GM19023 (cell line): Measurements from ENCODE around the gene MYADML2.
"Not testable (repeated sequence)": the region's sequence is repeated elsewhere in the genome, so short reads cannot be mapped to it uniquely, and the experiment has no call there.

Source experiments
- ATAC-seq: cut with Tn5 transposase; IDR thresholded peaks from one replicate; pipeline ENCODE4 v1.9.1; 2021; ENCODE audit warnings: mild to moderate bottlenecking, moderate library complexity; ENCODE audit not compliant: unreplicated experiment

MYADML2 gene

DNA sequence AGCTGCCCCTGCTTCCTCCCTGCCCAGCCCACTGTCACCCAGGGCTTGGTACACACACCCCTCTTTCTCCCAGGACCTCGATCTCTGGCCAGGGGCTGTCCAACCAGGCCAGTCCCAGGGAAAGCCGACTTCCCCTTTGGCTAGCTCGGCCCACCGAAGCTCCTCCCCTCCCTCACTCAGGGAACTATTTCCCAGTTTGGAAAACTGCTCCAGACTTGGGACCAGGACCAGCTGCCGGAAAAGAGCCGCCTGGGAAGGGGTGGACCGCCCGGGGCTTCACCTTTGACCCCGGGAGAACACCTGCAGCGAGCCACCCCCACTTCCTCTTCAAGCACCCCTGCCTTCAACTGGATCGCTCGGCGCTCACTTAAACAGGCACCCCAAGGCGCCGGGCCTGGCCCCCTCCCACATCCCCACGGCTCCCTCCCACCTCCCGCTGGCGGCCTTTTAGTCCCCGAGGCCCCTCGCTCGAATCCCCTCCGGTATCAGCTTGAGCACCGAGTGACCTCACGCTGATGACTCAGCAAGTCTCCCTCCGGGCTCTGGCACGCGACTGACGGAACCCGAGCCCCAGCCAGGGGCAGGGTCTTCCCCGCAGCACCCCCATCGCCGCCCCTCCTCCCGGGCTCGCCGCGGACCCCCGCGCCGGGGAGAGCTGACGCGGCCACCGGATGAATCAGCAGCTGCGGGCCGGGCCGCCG, 20.4 kb downstream of the MYADML2 start:
- peak; percentile 32 for ATAC-seq

DNA sequence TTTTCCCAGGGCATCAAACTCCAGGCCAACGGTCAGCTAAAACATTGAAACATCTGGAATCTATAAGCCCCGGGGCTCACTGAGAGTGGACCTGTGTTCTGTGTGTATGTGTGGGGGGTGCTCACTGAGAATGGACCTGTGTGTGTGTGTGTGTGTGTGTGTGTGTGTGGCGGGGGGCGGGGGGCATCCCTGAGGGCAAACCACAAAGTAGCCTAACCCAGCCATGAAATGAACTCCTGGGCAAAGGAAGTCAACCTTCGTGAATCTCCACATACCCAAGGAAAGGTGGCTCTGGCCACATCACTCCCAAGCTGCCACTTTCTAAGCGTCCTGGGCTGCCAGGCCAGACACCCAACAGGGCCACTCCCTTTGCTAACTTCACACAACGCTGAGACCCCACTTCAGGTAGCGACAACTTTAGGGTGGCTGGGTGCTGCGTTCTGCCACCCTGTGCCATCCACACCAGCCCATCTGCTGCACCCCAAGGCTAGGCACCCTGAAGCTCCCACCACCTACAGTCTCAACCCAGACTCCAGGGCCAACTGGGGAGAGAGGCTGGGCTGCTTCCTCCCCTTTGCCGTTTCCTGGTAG, 21.1 kb downstream of the MYADML2 start:
- no peak for ATAC-seq

DNA sequence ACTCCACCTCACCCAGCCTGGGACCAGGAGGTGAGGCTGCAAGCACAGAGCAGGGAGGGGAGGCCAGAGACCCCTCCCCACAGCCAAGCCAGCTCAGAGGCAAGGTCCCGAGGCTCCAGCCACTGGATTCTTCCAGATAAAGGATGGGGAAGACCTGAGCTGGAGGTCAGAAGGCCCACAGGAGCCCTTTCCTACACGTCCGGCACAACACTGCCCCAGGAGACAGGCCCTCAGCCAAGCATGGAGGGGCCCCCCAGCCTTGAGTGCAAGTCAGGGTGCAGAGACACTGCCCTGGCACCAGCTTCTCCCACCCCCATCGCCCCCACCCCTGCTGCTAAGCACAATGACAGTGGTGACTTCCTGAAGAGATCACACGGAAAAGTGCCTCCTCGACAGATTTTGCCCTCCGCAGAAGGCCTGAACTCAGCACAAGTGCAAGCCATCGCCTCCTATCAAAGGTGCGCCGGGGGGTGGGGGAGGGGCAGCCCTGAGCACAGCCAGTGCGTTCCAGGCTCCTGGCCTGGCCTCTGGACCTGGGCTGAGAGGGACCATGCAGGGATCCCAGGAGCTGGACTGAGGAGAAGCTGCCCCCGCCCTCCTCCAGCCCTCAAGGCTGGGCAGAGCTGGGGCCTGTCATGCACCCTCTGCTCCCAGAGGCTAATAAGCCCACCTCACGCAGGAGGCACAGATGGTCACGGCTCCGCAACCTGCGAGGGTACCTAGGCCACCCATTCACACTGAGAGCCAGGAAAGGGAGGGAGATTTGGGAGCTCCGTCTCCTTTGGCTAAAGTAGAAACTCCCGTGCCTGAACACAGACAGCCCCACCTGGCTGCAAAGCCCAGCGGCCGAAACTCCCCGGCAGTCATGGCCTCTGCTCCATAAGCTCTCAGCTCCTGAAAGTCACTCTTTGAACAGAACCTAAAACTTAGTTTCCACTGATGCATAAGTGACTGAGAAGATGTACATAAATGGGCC, 22.2 kb downstream of the MYADML2 start:
- ATAC-seq, result no peak

DNA sequence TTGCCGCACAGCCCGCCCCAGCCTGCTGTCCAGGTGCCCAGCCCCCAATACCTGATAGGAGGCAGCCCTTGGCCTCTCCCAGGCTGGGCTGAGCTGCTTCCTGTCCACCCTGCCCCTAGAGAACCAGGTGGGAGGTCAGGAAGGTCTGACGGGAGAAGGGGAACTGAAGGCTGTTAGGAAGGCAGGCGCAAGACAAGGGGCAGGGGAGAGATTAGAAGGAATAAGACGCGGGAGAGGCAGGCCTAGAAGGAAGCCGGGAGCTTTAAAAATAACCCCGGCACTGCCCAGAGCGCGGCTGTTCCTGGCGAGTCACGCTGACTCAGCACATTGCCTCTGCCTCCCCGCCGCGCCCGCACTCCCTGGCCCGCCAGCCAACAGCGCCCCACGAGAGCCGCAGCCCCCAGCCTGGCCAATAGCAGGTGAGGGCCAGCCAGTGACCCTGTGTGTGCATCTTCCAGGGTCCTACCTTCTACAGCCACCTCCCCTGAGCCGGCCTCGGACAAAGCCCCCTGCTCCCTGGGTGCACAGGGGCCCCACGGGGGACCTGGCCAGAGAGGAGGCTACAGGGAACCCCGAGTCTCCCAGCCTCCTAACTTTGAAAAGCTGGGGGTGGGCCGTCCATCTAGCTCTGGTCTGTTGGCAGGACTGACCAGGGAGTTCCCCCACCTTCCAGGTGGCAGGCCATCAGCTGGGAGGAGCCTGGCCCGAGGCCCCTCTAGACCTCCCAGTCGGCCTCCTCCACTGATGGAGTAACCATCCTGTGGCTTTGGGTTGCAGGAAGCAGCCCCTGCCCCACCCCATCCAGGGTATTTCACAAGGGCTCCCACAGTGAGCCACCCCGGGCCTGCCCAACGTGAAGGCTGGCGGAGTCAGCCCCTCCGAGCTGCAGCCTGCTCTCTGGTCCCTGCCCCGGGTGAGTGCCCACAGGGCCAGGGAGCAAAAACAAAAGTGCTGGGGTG, 23.5 kb downstream of the MYADML2 start:
- ATAC-seq, result no peak

DNA sequence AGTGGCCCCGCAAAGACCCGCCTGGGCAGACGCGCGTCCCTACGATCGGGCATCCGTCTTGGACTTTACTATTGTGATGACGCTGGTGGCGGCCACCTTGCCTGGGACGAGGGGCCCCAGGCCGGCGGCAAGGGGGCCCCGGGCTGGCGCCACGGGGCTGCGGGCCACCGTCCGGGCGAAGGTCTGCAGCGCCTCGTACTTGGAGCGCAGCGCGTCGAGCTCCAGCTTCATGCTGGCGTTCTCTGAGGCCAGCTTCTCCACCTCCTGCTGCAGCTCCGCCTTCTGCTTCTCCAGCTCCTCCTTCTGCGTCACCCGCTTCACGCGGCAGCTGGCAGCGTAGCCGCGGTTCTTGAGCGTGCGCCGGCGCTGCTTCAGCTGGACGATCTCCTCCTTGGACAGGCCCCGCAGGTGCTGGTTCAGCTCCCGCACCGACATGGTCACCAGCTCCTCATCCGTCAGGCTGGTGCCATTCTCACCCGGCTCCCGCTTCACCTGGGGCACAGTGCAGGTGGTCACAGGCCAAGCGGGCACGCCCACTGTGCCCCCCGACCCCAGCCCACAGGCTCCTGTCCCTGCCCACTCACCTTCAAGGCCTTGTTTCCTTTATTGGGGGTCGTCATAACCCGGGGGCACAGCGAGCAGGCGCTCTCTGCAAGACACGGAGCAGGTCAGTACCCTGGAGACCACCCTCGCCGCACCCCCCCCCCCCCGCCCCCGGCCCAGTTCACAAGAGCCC, 24.3 kb downstream of the MYADML2 start:
- ATAC-seq, result no peak

DNA sequence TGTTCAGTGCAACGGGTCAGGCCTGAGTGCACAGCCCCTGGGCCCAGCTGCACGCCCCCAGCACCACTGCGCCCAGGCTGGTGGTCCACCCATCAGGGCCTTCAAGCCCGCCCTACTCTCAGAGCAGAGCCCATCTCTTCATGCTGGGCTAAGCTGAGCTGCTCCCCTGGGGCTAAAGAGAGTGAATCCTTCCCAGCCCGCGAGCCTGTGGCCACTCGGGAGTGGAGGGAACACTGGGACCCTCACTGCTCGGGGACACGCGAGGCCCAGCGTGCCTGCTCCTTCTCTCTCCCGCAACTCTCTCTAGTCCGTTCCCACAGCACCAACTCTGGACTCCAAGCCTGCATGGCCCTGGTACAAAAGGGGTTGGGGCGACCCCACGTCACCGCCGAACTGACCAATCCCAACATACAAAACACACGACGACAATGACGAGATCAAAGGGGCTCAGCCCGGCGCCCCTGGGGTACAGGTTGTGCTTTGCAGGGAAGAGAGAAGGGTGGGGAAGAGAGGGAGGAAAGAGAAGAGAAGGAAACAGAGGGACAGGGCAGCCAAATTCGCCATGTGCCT, 25.0 kb downstream of the MYADML2 start:
- ATAC-seq, result no peak

DNA sequence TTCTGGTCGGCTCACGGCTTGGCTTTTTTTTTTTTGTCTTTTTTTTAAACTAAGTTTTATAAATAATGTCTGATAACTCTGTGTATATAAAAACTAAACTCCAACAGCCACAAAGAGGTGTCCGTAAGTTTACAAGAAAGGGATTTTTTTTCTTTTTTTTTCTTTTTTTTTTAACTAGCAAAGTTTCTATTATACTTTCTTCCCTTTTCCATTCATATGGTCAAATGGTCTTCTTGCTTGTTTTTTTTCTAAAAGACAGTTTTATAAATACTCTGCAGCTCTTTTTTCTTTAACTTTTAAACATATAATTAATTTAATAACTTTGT, 25.5 kb downstream of the MYADML2 start:
- no peak for ATAC-seq

DNA sequence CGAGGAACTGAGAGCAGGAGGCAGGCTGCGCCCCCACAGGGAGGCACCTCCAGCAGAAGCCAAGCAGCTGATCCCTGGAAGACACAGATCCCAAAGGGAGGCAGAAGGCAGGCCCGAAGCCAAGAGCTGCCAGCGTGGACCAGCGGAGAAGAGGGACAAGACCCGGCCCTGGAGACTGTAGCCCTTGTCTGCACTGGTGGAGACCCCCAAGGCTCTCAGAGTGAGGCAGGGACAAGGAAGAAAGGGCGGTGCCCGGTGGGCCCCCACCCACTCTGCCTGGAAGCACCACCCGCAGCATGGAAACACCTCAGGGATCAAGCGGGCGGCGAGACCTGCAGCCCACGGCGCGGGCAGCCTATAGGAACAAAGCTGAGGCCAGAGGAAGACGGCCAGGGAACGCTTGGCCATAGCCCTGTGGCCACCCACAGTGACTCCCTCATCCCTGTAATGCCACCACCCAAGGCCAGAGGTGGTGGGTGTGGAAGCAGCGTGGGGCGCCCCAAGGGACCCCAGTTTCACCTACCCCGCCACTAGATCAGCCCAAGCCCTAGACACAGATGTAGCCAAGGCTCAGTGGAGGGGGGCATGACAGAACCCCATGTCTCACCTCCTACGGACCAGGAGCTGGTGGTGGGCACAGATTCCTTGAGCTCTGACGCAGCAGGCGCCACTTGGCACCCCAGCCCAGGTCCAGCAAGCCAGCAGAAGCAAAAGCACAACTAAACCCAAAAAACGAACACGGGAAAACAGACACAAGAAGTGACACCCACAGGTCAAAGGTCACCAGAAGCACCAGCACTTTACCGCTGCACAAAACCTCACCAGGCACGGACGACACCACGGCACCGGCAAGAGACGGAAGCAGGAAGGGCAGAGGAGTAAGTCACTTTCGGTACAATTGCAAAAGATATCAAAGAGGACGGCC, 26.2 kb downstream of the MYADML2 start:
- ATAC-seq, result no peak

DNA sequence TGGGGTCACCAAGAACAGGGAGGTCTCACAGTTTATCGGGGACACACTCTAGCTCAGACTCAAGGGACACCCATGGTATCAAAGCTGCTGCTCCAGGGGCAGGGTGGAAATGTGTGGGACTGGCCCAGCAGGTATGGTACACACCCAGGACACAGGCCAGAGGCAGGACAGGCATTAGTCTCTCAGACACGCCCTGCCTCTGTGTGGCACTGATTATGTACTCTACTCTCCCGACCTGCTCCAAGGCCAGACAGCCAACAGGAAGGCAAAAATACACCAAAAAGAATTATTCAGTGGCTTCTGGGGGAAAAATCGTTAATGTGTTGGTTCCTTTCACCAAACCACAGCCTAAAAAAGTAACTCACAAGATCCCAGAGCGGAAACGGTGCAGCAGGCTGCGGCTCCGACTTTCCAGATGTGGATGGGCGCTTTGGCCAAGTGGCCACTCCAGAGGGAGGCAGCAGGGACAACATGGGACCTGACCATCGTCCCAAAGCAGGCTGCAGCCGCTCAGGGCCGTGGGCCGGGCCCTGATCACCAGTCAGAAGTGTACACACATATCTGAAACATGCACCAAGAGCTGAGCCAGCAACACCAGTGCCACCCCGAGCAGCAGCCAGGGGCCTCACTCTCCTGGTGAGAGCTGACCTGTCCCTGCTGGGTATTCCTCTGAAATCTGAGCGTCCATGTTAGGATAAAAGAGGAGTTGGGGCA, 28.0 kb downstream of the MYADML2 start:
- ATAC-seq, result no peak

DNA sequence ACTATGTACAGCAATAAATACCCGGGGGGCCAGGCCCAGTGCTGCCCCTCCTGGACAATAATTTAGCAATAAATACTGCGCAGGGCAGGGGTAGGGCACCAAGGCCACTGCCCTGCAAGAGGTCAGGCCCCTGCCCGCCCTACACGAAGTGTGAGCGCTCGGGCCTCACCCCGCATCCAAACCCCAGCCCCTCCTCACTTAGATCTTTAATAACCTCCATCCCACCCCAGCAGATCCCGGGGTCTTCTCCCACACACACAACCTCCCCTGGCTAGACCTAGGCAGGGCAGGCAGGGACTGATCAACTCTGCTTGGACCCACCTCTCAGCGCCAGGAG, 28.7 kb downstream of the MYADML2 start:
- ATAC-seq, result not testable (repeated sequence)

DNA sequence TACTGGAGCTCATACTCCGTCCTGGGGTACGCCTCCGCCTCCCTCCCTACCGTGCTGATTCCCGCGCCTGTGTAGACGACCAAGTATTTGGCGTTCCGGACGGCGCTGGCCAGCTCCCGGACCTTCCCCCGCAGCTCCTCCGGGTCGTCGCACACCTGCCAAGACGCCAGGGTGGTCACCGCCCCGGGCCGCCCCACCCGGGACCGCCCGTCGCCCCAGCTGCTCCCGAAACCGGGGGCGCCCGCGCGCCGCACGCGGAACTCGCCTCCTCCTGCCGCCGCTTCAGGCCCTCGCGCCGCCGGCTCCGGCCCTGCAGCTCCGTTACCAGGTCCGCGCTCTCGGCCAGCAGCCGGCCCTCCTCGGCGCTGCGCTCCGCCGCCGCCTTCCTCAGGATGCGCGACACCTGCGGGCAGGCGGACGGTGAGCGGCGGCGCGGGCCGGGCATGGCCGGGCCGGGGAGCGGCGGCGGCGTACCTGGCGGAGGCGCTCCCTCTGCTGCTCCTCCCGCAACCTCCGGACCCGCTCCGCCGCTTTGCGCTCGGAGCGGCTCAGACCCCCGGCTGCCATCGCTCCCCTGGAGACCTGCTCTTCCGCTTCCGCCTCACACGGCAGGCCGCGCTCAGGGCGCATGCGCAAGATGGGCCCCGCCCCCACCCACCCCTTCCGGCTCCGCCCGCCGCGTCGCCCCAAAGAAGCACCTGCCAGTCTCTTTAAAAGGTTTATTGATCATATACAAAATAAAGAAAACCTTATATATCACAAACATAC, 29.3 kb downstream of the MYADML2 start, which contains the start of gene SIRT7:
SIRT7 (minus strand) TSS at position 612 of the 768 bp plus-strand sequence; CDS start at position 567, 45 bp downstream.
- ATAC-seq, result no peak

DNA sequence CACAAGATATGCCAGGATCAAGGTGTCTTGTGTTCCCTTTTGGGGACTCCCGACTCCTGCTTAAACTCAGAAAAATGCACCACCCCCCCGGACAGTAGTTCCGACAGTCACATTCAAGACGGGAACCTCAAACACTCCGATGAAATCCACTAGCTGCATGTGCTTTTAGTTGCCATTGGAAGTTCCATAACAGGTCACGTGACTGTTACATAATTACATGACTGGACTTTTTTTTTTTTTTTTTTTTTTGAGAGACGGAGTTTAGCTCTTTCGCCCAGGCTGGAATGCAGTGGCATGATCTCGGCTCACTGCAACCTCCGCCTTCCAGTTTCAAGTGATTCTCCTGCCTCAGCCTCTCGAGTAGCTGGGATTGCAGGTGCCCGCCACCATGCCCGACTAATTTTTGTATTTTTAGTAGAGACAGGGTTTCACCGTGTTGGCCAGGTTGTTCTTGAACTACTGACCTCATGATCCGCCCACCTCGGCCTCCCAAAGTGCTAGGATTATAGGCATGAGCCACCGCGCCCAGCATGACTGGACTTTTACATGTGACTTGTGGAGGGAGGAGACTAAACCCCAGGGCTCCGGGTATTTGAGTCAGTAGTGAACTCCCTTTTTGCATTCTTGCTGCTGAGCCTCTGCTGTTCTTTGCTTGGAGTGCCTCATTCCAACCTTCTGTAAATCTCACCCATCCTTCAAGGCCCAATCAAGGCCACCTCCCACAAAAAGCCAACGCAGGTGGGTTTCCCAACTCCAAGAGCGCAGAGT, 30.6 kb downstream of the MYADML2 start:
- ATAC-seq, result no peak

DNA sequence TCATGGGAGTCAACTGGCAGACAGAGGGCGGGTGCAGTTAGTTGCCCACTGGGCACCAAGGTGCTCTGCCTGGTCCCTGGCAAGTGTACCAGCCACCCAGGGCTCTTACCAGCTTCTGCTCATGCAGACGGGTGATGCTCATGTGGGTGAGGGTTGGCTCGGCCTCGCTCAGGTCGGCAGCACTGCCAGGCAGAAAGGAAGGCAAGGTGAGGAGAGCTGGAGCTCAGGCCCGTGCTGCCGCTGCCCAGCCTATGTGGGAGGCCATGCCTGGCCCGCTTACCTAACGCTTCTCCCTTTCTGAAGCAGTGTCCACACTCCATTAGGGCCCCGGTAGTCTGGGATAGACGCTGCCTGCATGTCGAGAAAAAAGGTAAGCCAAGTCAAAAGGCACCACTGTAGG, 31.7 kb downstream of the MYADML2 start:
- ATAC-seq, result no peak

DNA sequence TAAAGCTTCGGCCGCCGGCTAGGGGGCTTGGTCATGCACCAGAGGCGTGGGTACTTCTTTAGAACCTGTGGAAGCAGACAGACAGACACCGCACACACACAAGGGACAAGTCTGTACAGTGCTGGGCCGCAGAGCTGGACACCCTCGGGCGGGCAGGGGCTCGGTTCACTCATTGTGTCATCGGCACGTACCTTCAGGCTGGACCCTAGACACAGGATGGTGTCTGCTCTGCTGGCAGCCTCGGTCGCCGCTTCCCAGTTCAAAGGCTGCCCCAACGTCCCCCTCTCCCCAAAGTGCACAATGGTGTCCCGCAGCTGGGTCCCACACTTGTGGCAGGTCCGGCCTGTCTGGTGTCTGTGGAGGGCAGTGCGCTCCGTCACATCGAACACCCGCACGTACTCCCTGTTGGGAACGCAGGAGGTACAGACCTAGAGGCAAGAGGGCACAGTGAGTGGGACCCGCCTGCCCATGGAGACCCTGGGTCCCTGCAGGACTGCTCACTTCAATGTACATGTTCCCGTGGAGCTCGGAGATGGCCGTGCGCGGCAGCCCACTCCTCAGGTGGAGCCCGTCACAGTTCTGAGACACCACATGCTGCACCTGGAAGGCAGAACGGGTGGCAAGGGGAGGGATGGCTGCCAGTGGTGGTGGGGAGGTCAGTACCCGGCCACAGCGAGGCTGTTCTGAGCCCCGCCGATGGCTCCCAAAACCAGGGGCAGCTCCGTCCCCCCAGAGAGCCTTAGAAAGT, 32.8 kb downstream of the MYADML2 start:
- ATAC-seq, result no peak

DNA sequence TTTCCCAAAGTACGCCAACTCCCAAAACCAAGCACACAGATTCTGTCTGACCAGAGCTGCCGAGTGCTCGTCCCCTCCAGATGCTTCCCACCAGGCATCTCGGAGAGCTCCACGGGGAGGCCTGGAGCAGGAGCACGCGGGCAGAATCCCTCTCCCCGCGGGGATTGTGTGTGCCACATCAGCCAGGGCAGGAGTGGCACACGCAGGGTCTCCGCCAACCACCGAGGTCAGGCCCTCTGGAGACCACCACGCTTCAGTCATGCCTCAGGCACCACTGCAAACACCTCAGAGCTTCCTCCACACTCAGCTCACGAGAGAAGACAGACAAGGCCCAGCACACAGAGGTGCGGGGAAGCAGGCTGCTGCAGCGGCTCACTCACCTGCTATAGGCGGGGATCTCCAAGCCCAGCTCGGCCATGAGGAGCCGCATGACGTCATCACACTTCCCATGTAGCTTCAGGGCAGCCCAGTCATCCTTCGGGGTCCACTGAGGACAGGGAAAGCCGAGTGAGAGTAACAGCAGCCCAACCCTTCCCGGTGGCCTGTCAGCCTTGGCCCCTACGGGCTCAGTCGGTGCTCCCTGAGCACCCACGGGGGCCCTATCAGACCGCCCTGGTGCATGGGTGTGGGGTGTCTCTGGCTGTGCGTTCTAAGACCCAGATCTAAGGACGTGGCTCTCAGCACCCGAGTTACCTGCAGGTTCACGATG, 33.5 kb downstream of the MYADML2 start:
- no peak for ATAC-seq
